Body of pancreas (tissue), 4 donors: Measurements from ENCODE around the gene MEF2B. TPM values are rescaled to one million over a fixed set of nuclear protein-coding genes. Genes with fewer than 3 reads are reported as not detected.
"Not testable (repeated sequence)": the region's sequence is repeated elsewhere in the genome, so short reads cannot be mapped to it uniquely, and the experiment has no call there.

Experiments used
- ATAC-seq: fragments of 150-250 bp; one replicate; pipeline ENCODE4 v1.9.1; 2016
- DNase-seq, 4 donors: peaks; one replicate each; pipeline ENCODE4 v3.0.0-alpha.2; 2019
- H3K27ac ChIP-seq, 4 donors: fragments of 200-600 bp; sonication (generic); 1 replicate in 3 of 4; 2 replicates in 1 of 4; pipeline versions ENCODE4 v1.5.1 to v1.6.1; 2016 to 2019; ENCODE audit warnings: mild to moderate bottlenecking in 1 of 4, mixed read lengths in 1 of 4, moderate library complexity in 1 of 4
- H3K27me3 ChIP-seq, 2 donors: fragments of 200-600 bp; sonication (generic); one replicate each; pipeline ENCODE4 v1.6.0; 2016; ENCODE audit warnings: mild to moderate bottlenecking in 1 of 2
- H3K36me3 ChIP-seq, 2 donors: fragments of 200-600 bp; sonication (generic); replicated peaks in 1 of 2; 2 replicates each; pipeline ENCODE4 v1.5.1; 2016; ENCODE audit warnings: low read depth in 2 of 2; ENCODE audit not compliant: insufficient read depth in 1 of 2
- H3K4me1 ChIP-seq: fragments of 200-600 bp; sonication (generic); one replicate; pipeline ENCODE4 v1.6.0; 2016
- H3K4me3 ChIP-seq, 2 donors: fragments of 200-600 bp; sonication (generic); 1 replicate in 1 of 2; 2 replicates in 1 of 2; pipeline ENCODE4 v1.5.1; 2016 to 2019
- H3K9me3 ChIP-seq, 3 donors: fragments of 200-600 bp; sonication (generic); 1 replicate in 2 of 3; 2 replicates in 1 of 3; pipeline ENCODE4 v1.5.1; 2016
- CTCF ChIP-seq, 7 experiments: fragments of 450-650 bp in 4 of 7; fragments of 200-600 bp in 3 of 7; sonication (generic) in 3 of 7; IDR thresholded peaks; one replicate each; pipeline ENCODE4 v1.5.1; 2016 to 2019; ENCODE audit warnings: antibody characterized with exemption in 7 of 7
- POLR2A ChIP-seq, 3 donors: fragments of 450-650 bp; IDR thresholded peaks; one replicate each; pipeline ENCODE4 v1.6.1; 2016; ENCODE audit warnings: antibody characterized with exemption in 3 of 3, mild to moderate bottlenecking in 2 of 3
- WGBS, 2 donors: methylation state at CpG; one replicate each; pipeline ENCODE4 v1.1.5; 2017; 5-methylcytosine and 5-hydroxymethylcytosine counted together
- intact Hi-C: fragments of 100-400 bp; cut with DNase I; formaldehyde crosslinking; loops from one replicate; pipeline ENCODE4 v1.15.1; 2023
- total RNA-seq, 2 donors: library from RNA; depleted of rRNA; stranded (reverse); fragments of >200 nt; gene quantifications; one replicate each; pipeline ENCODE4 v1.1.0, GENCODE V29; 2016

The MEF2B gene
- total RNA-seq, 2 donors from 2014 or later, result not detected

DNA sequence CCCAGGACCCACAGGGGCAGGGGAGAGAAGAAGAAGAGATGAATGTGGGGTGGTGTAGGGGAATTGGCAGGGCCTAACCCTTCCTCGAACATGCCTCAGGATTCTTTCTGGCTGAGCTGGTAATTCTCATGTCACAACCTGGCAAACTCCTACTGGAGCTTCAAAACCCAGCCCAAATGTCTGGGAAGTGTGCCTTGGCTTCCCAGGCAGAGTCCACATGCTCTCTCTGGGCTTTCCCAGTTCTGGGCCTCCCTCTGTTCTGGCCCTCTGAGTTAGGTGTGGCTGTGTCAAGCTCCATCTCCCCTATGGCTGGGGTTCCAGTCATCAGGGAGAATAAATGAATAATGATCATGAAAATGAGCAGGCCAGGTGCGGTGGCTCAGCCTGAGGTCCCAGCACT is 20.6 kb downstream of the MEF2B start:
- peaks cover 8% of the 10 kb centered on the region for H3K4me1 ChIP-seq
- no peaks in the 10 kb centered on the region for H3K9me3 ChIP-seq
- no peak for TF ChIP-seq POLR2A (IDR thresholded peaks at IDR 0.05)
- TF ChIP-seq CTCF (IDR thresholded peaks at IDR 0.05), result no peak
- H3K27ac ChIP-seq, result no peak overlapping the region
- no peak for ATAC-seq
- WGBS, 2 donors, result 78 to 80% methylated on average over 2 of the region's 2 CpGs
- no peak for DNase-seq
- no peaks in the 10 kb centered on the region for H3K36me3 ChIP-seq
- no peak overlapping the region for H3K4me3 ChIP-seq
- H3K27me3 ChIP-seq, result no peaks in the 10 kb centered on the region
- intact Hi-C loops, result no loop called here

- H3K4me3 ChIP-seq, H3K9me3 ChIP-seq, H3K4me1 ChIP-seq, intact Hi-C loops, H3K27me3 ChIP-seq, H3K27ac ChIP-seq, ATAC-seq, H3K36me3 ChIP-seq, DNase-seq: not testable (repeated sequence)
- 94 to 96% methylated on average over 8 of the region's 8 CpGs for WGBS, 2 donors
Observed at GRCh38 chr19:19148504-19148903, 21.6 kb downstream of the MEF2B start.

DNA sequence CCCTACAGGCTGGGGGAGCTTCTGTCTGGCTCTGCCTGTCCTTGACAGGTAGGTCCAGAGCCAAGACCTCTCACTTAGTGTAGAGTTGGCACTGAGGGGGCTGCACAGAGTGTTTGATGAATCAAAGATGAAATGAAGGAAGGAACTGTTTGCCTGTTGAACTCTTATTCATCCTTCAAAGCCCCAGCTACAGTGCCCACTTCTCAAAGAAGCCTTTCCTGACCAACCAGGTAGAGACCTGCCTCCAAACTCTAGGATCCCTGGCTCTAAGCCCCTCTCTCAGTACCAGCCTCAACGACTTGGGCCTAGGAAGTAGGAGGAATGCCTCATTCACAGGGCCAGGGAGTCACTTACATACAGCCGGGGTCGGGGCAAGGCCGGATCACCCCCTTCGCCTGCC is 22.7 kb downstream of the MEF2B start:
- WGBS, 2 donors, result 96 to 97% methylated on average over 4 to 5 of the region's 5 CpGs
- no peaks in the 10 kb centered on the region for H3K9me3 ChIP-seq
- no peak overlapping the region for H3K4me3 ChIP-seq
- ATAC-seq, result no peak
- H3K4me1 ChIP-seq, result peaks cover 8% of the 10 kb centered on the region
- intact Hi-C loops, result no loop called here
- no peaks in the 10 kb centered on the region for H3K27me3 ChIP-seq
- no peak for DNase-seq
- TF ChIP-seq CTCF (IDR thresholded peaks at IDR 0.05) (no peak), POLR2A (IDR thresholded peaks at IDR 0.05) (no peak)
- H3K27ac ChIP-seq, result no peak overlapping the region
- H3K36me3 ChIP-seq, result no peaks in the 10 kb centered on the region

- ATAC-seq, result no peak
- H3K27me3 ChIP-seq, result no peaks in the 10 kb centered on the region
- no peak for DNase-seq
- H3K9me3 ChIP-seq, result no peaks in the 10 kb centered on the region
- H3K4me1 ChIP-seq, result peaks cover 8% of the 10 kb centered on the region
- no peaks in the 10 kb centered on the region for H3K36me3 ChIP-seq
- H3K27ac ChIP-seq, result no peak overlapping the region
- WGBS, 2 donors, result 93% methylated on average over 7 of the region's 7 CpGs; no CpG with 5 or more reads in 1 of the 2 donors
- TF ChIP-seq CTCF (IDR thresholded peaks at IDR 0.05), result no peak
- TF ChIP-seq POLR2A (IDR thresholded peaks at IDR 0.05), result no peak
- no peak overlapping the region for H3K4me3 ChIP-seq
- intact Hi-C loops, result no loop called here
Observed at GRCh38 chr19:19146865-19147264, 23.2 kb downstream of the MEF2B start.

DNA sequence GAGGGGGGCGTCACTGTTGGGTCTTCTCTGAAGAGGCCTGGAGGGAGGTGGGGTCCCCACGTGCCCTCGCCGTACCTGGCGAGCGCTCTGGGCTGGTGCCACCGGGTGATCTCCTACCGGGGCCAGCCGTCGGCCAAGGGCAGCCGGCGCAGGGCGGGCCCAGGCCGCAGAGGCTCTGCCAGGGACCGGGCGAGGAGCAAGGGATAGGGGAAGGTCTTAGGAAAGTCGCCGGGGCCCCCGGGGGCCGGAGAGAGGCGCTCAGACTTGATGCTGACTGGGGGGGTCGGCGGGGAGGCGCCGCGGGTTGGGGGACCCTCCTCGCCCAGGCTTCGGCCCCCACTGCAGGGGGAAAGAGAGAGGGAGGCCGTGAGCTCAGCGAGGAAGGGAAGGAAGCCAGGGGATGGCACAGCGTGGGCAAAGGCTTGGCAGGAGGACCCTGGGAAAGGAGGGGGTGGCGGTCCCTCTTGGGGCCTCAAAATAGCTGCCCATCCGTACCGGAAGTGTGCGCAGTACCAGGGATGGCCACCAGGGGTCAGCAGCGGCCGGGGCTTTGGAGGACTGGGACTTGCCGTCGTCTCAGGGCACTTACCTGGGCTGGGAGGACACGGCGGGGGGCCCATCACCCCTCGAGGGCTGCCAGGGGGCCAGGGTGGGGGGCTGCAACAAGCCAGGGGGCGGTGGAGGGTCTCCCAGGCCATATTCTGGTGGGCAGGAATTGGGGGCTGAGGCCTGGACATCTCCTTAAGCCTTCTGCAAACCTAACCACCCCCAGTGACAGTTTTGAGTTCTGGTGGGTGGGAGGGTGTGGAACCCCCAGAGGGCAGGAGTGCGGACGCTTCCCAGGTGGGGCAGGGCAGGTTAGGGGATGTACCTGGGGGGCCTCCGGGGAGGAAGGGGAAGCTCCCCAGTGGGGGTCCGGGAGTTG is 24.1 kb downstream of the MEF2B start:
- H3K4me3 ChIP-seq, result no peak overlapping the region
- no peak overlapping the region for H3K27ac ChIP-seq
- peak; percentile 77 to 87 (median 82) for DNase-seq
- H3K9me3 ChIP-seq, result no peaks in the 10 kb centered on the region
- H3K27me3 ChIP-seq, result no peaks in the 10 kb centered on the region
- H3K36me3 ChIP-seq, result no peaks in the 10 kb centered on the region
- WGBS, 2 donors, result 21 to 24% methylated on average over 25 to 40 of the region's 47 CpGs
- intact Hi-C loops, result no loop called here
- no peak for TF ChIP-seq POLR2A (IDR thresholded peaks at IDR 0.05)
- peak; percentile 86 to 98 (median 93) for TF ChIP-seq CTCF (IDR thresholded peaks at IDR 0.05)
- H3K4me1 ChIP-seq, result peaks cover 8% of the 10 kb centered on the region
- peak; percentile 80 for ATAC-seq
